HG03196 (cell line): ENCODE data around the gene C2orf76.
"Not testable (repeated sequence)": the region's sequence is repeated elsewhere in the genome, so short reads cannot be mapped to it uniquely, and the experiment has no call there.

Source experiments
- ATAC-seq: cut with Tn5 transposase; IDR thresholded peaks from one replicate; pipeline ENCODE4 v1.9.1; 2021; ENCODE audit not compliant: unreplicated experiment

The C2orf76 gene

DNA sequence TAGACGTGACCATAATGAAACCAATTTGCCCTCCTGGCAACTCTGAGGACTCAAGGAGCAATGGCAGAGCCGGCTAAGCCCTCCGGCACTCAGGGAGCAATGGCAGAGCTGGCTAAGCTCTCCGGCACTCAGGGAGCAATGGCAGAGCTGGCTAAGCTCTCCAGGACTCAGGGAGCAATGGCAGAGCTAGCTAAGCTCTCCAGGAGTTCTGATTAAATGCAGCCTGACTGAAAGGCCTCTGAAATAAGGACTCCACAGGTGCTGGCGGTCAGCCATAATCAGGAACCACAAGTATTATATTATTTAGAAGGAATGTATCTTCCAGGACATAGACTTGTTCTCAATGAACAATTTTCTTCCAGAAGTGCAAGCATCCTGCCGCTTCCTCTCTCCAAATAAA is 65.2 kb downstream of the C2orf76 start:
- ATAC-seq, result no peak

DNA sequence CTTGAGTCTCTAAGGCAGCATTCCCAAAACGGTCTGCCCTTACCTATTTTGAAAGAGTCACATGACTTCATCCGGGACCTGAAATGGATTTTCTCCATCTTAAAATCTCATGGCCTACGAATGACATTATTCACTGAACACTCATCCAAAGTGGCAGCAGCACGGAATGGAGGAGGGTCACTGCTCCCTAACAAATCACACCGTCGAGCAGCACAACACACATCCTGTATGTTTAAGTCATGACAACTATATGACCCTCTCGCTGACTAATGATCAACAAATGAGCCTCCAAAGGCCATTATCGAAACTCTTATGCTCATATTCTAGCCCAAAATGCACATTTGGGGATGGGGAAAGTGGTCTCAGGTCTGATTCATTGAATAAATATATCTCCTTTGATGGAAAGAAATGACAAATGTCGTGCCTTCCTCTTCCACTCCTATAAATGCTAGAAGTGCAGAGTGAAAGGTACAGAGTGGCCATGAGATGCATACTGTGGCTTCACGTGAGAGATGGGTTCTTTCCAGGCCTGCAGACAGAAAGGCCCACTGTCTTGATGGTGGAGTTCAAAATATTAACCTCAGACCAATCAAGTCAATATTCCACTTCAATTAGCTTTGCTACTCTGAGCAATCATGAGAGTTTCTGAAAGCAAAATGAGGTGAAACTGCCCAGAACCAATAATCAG is 70.8 kb downstream of the C2orf76 start:
- ATAC-seq, result no peak

DNA sequence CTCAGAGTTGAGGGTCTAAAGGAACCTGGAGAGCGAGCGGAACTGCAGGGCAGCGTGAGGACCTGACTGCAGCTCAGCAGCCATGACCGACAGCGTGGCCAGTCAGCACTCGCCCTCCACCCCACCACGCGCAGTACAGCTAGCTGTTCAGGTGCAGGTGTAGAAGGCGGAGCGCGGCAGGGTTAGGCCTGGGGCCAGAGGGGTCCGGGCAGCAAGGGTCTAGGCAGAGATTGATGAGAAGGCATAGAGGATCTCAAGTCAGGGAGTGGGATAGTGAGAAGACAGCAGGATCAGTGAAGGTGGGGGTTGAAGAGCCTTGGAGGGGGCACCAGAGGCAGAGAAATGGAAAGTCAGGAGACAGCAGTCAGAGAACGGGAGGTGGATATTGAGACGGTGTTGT is 72.0 kb downstream of the C2orf76 start:
- ATAC-seq, result no peak

DNA sequence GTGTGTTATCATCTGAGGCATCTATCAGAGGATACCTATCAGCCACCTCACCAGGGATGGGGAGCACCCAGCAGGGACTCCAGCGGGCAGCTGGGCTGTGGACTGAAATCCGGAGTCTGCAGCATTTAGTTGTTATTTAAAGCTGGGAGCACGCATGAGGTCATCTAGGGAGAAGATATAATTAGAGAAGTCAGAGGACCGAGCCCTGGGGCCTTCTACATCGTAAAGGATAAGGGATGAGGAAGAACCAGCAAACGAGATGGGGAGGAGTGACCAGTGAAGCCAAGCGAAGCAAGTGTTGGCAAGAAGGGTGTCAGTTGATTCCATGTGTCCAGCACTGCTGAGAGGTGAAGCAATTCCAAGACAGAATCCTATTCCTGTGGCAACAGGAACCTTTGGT is 72.7 kb downstream of the C2orf76 start:
- ATAC-seq, result no peak

DNA sequence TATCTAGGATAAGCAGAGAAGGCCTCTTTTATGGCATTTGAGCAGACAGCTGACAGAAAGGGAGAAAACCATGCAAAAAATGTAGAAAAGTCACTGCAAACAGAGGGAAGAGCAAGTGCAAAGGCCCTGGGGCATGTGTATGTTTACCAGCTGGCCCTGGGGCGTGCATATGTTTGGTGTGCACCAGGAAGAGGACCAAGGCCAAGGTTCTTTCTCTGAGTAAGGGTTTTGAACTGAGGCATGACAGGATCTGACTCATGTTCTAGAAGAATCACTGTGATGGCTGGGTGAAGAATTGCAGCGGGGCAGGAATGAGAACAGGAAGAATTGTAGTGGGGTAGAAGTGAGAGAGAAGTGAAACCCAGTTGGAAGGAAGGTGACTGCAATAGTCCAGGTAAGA is 73.4 kb downstream of the C2orf76 start:
- ATAC-seq, result no peak

DNA sequence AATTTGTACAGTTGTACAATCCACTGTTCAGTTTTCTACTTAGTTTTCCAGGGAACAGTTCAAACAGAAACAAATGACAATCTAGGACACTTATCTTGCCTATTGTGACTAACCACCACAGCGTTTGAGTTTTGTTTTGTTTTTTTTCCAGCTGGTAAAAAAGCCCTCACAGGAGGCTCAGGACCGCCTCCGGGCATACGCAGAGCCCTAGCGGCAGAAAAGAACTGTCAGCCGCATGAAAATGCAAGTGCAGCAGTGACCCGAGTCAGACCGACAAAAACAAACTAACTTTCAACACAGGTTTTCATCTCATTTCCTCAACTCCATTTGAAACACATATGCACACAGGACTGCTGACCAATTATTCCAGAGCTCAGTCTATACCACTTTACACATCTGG is 74.4 kb downstream of the C2orf76 start:
- no peak for ATAC-seq

DNA sequence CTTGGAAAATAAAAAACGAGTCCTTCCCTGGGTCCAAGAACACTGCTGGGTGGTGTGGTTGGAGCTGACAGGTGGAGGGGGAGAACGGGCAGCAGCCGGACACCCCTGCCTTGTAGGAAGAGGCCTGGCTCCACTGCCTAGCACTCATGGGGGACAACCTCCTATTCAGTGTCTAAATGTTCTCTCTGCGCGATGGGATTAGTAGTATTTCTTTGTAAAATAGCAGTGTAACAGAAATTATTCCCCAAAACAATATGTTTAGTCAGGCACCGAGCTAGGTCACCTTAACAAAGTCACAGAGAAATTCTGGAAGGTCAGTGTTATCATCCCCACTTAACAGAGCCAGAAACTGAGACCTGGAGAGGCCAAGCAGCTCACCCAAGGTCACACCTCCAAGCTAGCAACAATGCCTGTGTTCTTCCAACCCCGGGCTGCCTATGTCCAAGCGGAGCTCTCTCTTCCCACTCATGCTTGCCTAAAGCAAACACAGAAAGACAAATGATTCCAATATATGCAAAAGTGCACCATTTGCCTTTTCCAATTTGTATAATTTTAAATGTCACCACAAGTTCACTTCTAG is 75.0 kb downstream of the C2orf76 start:
- no peak for ATAC-seq

DNA sequence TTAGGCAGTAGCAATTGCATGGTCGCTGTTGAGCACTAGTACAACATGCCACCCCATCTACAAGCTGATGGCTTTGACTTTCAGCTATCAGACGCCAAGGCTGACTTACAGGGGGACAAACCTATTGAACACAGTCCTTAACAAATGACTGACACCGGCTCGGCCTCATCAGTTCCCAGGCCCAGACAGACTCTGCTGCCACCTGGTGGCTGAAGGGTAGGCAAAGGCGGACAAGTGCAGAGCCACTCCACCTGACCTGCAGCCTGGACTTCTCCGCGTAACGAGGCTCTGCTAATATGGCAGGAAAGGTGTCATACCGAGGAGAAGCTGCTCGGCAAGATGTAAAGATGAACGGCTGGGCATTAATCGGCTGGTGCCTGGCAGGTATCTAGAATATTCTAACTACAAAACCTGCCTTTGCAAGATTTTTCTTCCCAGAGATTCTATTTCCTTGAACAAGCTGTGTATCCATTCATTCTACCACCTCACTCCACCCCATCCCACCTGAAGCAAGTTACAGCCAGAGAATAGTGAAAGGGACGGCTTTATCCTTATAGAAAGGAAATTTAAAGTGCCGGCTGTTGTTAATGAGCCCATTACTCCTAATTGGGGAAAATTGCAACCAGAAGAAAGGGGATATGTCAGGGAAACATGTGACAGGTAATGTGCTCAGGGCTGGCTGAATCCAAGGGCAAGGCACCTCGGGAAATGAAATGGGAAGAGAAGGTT is 75.6 kb downstream of the C2orf76 start:
- ATAC-seq, result no peak

DNA sequence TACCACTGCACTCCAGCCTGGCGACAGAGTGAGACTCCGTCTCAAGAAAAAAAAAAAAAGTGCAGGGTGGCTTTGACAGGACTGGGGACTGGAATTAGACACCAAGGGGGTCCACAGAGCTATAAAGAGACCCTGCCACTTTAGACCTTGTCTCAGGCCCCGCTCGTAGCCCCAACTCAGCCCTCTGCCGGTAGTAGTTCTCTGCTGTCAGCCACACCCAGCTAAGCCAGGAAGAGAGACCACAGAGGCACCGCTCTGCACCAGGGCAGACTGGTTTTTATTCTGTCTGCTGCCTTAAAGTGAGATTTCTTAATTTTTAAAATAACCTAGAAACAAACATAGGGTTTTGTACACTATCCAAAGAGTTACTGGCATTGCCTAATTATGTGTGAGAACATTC is 77.0 kb downstream of the C2orf76 start:
- ATAC-seq, result no peak

DNA sequence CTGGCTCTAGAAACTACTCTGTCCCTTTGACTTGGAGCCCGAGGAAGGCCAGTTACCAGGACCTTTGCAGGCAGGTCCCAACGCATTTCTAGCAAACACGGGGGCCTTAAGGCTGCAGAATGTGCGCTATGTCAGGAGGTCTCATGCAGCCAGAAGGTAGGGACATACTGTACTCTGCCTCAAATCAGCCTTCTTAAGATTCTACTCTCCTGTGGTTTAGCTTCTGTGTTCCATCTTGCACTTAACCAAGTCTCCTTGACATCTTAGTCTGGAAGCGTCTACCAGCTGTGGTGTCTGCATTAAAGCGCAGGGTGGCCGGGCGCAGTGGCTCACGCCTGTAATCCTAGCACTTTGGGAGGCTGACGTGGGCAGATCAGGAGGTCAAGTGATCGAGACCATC is 77.5 kb downstream of the C2orf76 start:
- ATAC-seq, result no peak

DNA sequence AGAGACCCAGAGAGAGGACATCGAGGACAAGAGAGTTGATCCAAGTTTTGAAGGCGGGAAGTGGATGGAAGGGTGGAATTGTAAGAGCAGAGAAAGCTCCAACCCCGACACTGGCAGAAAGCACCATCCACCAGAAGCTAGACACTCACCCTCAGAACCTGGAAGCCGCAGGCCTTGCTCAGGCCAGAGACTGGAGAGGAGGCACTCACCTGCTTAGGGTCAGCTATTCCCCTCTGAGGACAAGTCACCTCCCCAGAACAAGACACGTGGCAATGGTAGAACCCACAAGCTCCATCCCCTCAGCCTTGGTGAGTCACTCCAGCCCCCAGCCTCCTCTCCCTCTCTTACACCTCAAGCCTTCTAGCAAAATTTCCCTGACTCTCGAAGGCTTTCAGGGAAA is 78.1 kb downstream of the C2orf76 start:
- no peak for ATAC-seq

DNA sequence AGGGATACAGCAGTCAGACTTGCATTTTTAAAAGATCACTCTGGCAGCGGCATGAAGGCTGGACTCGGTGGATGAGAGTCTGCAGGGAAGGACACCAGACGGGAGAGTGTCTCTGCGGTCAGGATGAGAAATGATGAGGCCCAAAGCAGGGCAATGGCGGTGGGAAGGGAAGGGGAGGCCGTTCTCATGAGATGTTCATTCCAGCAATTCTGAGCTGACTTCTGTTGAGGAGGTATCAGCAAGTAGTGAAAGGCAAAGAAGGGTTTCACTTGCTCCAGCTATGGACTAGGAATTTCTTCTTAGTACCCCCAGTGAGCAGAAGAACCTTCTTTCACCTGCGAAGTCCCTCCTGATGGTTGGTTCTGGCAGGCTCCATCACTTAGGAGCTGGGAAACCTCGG is 80.0 kb downstream of the C2orf76 start:
- ATAC-seq, result no peak

DNA sequence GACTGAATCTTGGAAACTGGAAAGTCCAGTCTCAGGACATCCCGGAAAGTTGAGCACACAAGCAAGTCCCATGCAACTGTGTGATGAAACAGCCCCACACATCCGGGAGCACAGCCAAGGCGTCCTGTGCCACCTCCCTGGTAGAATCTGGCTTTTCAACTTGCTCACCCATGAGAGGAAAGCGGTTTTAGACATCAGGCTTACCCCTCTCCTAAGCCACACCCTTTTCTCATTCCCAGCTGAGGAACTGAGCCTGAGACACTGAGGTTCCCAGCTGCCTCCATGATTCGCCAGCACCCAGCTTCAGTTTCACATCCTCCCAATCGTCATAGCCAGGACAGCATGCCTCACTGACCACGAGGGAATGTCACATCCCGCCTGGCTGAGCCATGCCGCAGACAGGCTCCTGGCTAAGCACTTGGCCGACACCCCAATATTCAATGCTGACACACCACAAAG is 82.7 kb downstream of the C2orf76 start:
- ATAC-seq, result no peak

DNA sequence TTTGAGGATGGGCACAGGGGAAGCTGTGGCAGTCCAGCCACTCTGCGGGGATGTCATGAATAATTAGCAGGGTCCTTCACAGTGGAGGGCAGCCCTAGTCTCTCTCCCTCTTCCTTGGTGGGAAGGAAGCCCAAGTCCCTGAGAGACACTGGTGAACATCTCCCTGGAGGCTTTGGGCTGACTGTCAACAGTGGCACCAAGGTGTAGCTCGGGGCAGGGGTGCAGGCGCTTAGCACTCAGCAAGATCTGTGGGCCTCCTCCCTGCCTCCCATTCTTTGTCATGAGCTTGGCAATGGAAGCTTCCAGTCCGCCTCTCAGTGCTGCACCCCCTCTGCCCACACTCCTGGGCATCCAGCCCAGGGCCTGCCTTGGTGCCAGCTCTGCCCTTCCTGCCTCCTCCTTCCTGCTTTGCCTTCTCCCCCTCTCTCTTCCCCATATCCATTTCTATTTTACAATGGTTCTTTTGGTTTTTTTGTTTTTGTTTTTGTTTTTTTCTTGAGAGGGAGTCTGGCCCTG is 83.6 kb downstream of the C2orf76 start:
- no peak for ATAC-seq

DNA sequence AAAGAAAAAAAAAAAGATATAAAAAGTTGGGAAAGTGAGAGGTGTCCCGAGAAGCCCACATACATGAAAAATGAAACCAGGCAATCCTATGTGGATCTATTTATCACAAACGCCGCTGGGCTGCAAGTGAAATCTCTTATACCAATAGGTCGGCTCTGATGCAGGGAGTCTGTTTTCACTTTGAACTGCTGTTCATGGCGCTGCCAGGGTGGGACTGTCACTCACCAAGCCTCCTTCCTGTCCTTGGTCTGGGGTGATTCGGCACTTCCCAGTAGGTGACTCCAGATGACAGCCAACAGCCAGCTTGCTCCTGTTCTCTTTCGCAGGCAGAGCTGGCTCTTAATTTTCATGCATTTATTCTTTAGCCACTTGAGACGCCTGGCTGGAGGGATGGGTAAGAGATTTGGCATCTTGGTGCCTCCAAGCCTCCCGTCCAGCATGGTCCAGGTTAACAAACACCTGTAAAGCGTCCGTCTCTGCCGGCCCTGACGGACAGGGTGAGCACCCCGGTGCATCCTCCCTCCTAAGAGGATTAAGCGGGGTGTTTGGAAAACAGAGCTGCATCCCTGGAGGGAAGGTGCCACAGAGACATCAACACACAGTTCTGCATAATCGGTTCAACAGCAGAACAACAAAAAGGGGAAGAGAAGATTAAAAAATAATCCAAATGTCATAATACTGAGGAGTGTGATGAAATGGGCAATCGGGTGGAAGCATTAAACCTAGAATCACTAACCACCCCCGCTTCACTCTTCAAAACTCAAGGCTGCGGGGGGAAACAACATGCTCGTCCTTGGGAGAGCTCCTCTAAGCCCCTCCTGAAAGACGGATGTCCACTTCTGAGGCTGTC is 84.3 kb downstream of the C2orf76 start:
- ATAC-seq, result no peak

DNA sequence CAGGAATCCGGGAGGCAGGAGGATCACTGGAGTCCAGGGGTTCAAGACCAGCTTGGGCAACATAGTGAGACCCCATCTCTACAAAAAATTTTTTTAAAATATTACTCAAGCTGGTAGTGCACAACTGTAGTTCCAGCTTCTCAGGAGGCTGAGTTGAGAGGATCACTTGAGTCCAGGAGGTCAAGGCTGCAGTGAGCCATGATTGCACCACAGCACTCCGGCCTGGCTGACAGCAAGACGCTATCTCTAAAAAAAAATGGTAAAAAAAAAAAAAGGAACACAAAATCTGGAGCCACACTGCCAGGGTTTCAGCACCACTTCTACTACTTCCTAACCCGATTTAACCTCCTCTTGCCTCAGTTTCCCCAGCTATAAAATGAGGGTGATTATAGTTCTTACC is 86.0 kb downstream of the C2orf76 start:
- no peak for ATAC-seq

DNA sequence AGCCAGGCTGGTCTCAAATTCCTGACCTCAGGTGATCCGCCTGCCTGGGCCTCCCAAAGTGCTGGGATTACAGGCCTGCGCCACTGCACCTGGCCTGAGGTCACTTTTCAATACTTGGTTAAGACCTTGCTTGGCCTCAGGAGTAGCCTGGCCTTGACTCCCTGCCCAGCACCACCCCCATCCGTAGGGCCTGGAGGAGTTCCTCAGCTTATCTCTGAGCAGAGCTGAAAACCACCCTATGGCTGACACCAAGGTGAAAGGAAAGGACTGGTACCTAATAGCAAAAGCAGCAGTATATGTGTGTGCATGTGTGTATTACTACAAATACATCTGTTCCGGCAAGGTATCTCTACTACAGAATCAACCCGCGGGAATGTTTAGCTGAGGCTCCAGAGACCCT is 87.0 kb downstream of the C2orf76 start:
- no peak for ATAC-seq

DNA sequence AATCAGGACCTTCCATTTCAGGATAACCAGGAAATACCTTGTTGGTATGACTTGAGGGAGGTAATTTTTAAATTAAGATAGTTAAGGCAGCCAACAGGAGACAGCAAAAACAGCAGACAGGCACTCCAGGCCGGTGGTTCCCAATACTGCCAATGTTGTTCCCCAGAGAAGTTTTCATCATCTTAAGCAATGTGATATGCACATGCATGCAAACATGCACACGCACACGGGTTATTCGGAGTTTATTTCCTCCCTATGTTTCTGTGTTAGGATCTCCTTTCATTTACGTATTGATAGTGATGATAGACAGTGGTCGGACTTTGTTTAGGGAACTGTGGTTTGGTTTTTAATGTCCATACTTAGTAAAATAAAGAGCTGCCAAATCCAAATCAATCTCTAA is 87.7 kb downstream of the C2orf76 start:
- ATAC-seq, result no peak

DNA sequence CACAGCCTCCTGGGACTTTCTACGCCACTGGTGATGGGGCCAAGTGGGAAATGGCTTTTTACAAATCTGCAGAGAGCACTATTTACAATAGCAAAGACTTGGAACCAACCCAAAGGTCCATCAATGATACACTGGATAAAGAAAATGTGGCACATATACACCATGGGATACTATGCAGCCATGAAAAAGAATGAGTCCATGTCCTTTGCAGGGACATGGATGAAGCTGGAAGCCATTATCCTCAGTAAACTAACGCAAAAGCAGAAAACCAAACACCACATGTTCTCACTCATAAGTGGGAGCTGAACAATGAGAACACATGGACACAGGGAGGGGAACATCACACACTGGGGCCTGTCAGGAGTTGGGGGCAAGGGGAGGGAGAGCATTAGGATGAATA is 88.2 kb downstream of the C2orf76 start:
- ATAC-seq, result not testable (repeated sequence)

DNA sequence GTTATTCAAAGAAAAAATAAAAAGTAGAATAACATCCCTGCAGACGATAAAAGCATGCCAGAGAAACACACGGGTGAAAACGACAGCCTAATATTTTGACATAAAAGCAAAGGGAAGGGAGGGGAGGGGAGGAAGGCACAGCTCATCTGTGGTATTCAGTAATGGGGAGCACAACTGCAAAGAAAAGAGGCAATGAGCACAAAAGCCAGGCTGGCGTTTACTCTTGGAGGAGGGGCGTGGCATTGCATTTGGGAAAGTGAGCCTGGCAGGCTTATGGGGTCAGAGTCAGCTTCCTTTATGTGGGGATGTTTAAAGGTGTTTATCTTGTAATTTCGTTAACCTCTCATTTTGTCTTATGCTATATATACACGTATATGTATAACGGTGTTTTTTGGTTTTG is 89.8 kb downstream of the C2orf76 start:
- ATAC-seq, result no peak

DNA sequence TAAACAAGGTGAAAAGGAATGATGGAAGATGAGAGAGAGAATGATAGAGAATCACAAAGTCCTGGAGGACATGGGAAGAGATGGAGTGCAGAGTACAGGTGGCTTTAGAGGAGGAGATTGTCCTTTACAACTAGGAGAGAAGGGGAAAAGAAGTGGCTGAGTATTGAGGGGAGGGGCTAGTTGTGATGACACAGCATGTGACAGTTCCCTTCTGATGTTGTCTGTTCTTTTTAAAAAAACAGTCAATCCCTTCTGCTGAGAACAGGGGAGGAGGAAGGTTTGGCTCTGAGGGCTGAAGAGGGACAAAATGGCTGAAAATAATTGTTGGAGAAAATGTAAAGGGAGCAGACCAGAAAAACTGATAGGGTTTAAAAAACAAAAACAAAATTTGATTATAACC is 99.0 kb downstream of the C2orf76 start:
- no peak for ATAC-seq
